Activated CD4-positive, alpha-beta T cell treated with anti-CD3 and anti-CD28 coated beads for 48 hours (primary cell): ENCODE measurements around the gene SLCO2B1.
"Not testable (repeated sequence)": the region's sequence is repeated elsewhere in the genome, so short reads cannot be mapped to it uniquely, and the experiment has no call there.

Experiments used
- DNase-seq: peaks from one replicate; pipeline ENCODE4 v3.0.0-alpha.2; 2020

The SLCO2B1 gene

GRCh38 chr11:75150879-75151278, at the start of gene SLCO2B1:
Gene SLCO2B1 (plus strand): TSS chr11:75151107. CDS start chr11:75151382, 275 bp downstream.
- no peak for DNase-seq

GRCh38 chr11:75101424-75102128, 49.3 kb upstream of the SLCO2B1 start:
- no peak for DNase-seq

- no peak for DNase-seq
These were observed 47.4 kb upstream of the SLCO2B1 start for GRCh38 chr11:75103380-75104026.

GRCh38 chr11:75105462-75105925, 45.4 kb upstream of the SLCO2B1 start:
- DNase-seq, result peak; percentile 6

GRCh38 chr11:75105967-75106681, 44.8 kb upstream of the SLCO2B1 start:
- DNase-seq, result not testable (repeated sequence)

GRCh38 chr11:75107187-75107586, 43.7 kb upstream of the SLCO2B1 start:
- no peak for DNase-seq

- no peak for DNase-seq
These were observed 38.7 kb upstream of the SLCO2B1 start for GRCh38 chr11:75112200-75112599.

- DNase-seq, result no peak
These were observed 37.9 kb upstream of the SLCO2B1 start for GRCh38 chr11:75113030-75113429.

GRCh38 chr11:75114465-75114864, 36.4 kb upstream of the SLCO2B1 start:
- no peak for DNase-seq

GRCh38 chr11:75118577-75118976, 32.3 kb upstream of the SLCO2B1 start:
- DNase-seq, result no peak

GRCh38 chr11:75126564-75126963, 24.3 kb upstream of the SLCO2B1 start:
- DNase-seq, result no peak

GRCh38 chr11:75132080-75132479, 18.8 kb upstream of the SLCO2B1 start:
- DNase-seq, result no peak

- DNase-seq, result no peak
These were observed 16.9 kb upstream of the SLCO2B1 start for GRCh38 chr11:75133976-75134375.

- no peak for DNase-seq
These were observed 15.8 kb upstream of the SLCO2B1 start for GRCh38 chr11:75135021-75135650.

GRCh38 chr11:75135651-75136050, 15.3 kb upstream of the SLCO2B1 start:
- no peak for DNase-seq

- DNase-seq, result peak; percentile 84
These were observed 10.4 kb upstream of the SLCO2B1 start for GRCh38 chr11:75140269-75141138.

- DNase-seq, result no peak
These were observed 9.7 kb upstream of the SLCO2B1 start for GRCh38 chr11:75141166-75141565.

- peak; percentile 84 for DNase-seq
These were observed 8.0 kb upstream of the SLCO2B1 start for GRCh38 chr11:75142714-75143419.

- no peak for DNase-seq
These were observed 7.5 kb upstream of the SLCO2B1 start for GRCh38 chr11:75143420-75143731.

GRCh38 chr11:75144716-75145014, 6.2 kb upstream of the SLCO2B1 start:
- DNase-seq, result no peak

- no peak for DNase-seq
These were observed 5.5 kb upstream of the SLCO2B1 start for GRCh38 chr11:75145196-75145971.
